ENCODE results near the gene ARNT2. TPM values are rescaled to one million over a fixed set of nuclear protein-coding genes. Genes with fewer than 3 reads are reported as not detected.
A peak's percentile ranks its signal among the peaks of the same experiment; 100 is the strongest.

Gene ARNT2
- polyA plus RNA-seq, 2 of the 4 experiments (the other 2 are of a cell fraction) = 8.9 to 17.0 TPM

- no peak overlapping the region; the same call in 2 of the 3 replicates for H3K4me3 ChIP-seq
- POLR2A ChIA-PET = no interaction called here
- H3K27ac ChIP-seq = no peak overlapping the region
- no peak for DNase-seq (ENCODE audit: low read depth in 1 of 2, low spot score in 1 of 2)
- no peak for FAIRE-seq
- no peak for TF ChIP-seq ESRRA (IDR thresholded peaks at IDR 0.05; ENCODE audit: borderline replicate concordance, low read length)
- no peak for TF ChIP-seq FOSB (CRISPR knock-in tag; IDR thresholded peaks at IDR 0.05)
- TF ChIP-seq JUN (IDR thresholded peaks at IDR 0.05) = no peak
- TF ChIP-seq HOXB13 (CRISPR knock-in tag; IDR thresholded peaks at IDR 0.05; ENCODE audit: low read depth) = no peak
- no peak for TF ChIP-seq KDM5A (IDR thresholded peaks at IDR 0.05)
- TF ChIP-seq TFCP2L1 (CRISPR knock-in tag; IDR thresholded peaks at IDR 0.05) = no peak
- no peak for TF ChIP-seq BCL3 (IDR thresholded peaks at IDR 0.05)
- TF ChIP-seq EP300 (IDR thresholded peaks at IDR 0.05) = no peak
- H3K9me3 ChIP-seq = no peaks in the 10 kb centered on the region
- CTCF ChIA-PET = interaction anchor here (1.0 to 1.3 kb wide), 2 partner anchors 12 to 13 kb away, joined by 3 read pairs; no protein-coding TSS in a partner anchor
- peaks cover 10% of the 10 kb centered on the region for H3K4me1 ChIP-seq
- ATAC-seq = peak in 1 of 2 experiments; percentile 2; a peak in 2 of 6 replicates
- peak overlapping the region; percentile 79 for H3K4me2 ChIP-seq
- WGBS (ENCODE audit: missing lambda C conversion rate) = 88% methylated on average over 4 of the region's 4 CpGs
These were observed 1.3 kb downstream of the ARNT2 start for GRCh38 chr15:80405554-80405850.

- no peak overlapping the region for H3K4me2 ChIP-seq
- WGBS (ENCODE audit: missing lambda C conversion rate) = 95% methylated on average over 2 of the region's 2 CpGs
- H3K9me3 ChIP-seq = no peaks in the 10 kb centered on the region
- H3K4me3 ChIP-seq = no peak overlapping the region
- no peak overlapping the region for H3K27ac ChIP-seq
- ATAC-seq (no peak), FAIRE-seq (no peak), DNase-seq (ENCODE audit: low read depth in 1 of 2, low spot score in 1 of 2) (no peak)
- CTCF ChIA-PET = interaction anchor here (1.1 kb wide), 1 partner anchor 12 kb away, joined by 6 read pairs; no protein-coding TSS in a partner anchor
- TF ChIP-seq FOSB (CRISPR knock-in tag; IDR thresholded peaks at IDR 0.05) = no peak
- no peak for TF ChIP-seq HEYL (CRISPR knock-in tag; IDR thresholded peaks at IDR 0.05)
- no peak for TF ChIP-seq HOXB5 (CRISPR knock-in tag; IDR thresholded peaks at IDR 0.05)
- TF ChIP-seq EHF (CRISPR knock-in tag; IDR thresholded peaks at IDR 0.05) = no peak
- POLR2A ChIA-PET = no interaction called here
- peaks cover 10% of the 10 kb centered on the region for H3K4me1 ChIP-seq
These were observed 1.8 kb downstream of the ARNT2 start for GRCh38 chr15:80405970-80406369.

DNA sequence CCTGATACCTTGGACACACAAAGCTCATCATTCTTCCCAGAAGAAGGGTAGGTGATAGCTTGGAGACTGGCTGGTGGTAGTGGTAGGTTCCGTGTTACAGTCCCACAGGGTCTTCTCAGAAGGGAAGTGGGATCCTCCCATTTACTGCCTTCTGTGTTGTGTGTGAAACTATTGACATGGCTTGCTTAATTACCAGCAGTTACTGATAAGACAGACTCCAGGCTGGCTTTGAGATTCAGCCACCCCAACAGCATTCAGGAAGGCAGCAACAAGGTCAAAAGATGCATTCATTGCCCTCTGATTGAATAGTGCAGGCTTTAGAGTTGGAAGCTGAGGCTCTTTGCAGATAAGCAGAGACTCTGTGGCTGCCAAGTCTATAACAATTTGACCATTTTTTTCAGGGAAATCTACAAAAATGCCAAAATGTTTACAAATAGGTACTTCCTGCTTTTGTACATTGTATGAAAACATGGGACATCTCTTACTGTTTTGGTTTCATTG, 7.7 kb downstream of the ARNT2 start:
- WGBS (ENCODE audit: missing lambda C conversion rate) = 85% methylated on average over 1 of the region's 1 CpG
- H3K27ac ChIP-seq = no peak overlapping the region
- H3K4me2 ChIP-seq = no peak overlapping the region
- H3K4me3 ChIP-seq = no peak overlapping the region
- ChIA-PET CTCF (interaction anchor here (0.9 to 1.8 kb wide), 5 partner anchors 9 to 365 kb away, joined by 3 to 4 read pairs (median 3); no protein-coding TSS in a partner anchor), POLR2A (no interaction called here)
- FAIRE-seq (no peak), DNase-seq (ENCODE audit: low read depth in 1 of 2, low spot score in 1 of 2) (no peak), ATAC-seq (no peak)
- H3K4me1 ChIP-seq = no peaks in the 10 kb centered on the region
- no peaks in the 10 kb centered on the region for H3K9me3 ChIP-seq
- no peak for TF ChIP-seq CEBPB (IDR thresholded peaks at IDR 0.05)
- no peak for TF ChIP-seq RCOR1 (IDR thresholded peaks at IDR 0.05; ENCODE audit: low read depth, low read length)
- TF ChIP-seq, protein P1, sequence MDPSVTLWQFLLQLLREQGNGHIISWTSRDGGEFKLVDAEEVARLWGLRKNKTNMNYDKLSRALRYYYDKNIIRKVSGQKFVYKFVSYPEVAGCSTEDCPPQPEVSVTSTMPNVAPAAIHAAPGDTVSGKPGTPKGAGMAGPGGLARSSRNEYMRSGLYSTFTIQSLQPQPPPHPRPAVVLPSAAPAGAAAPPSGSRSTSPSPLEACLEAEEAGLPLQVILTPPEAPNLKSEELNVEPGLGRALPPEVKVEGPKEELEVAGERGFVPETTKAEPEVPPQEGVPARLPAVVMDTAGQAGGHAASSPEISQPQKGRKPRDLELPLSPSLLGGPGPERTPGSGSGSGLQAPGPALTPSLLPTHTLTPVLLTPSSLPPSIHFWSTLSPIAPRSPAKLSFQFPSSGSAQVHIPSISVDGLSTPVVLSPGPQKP (IDR thresholded peaks at IDR 0.05; ENCODE audit: low read depth, low read length) = no peak
- TF ChIP-seq RAD21 (conservative IDR thresholded peaks at IDR 0.05 in 1 of 2, IDR thresholded peaks at IDR 0.05 in 1 of 2) = no peak
- no peak for TF ChIP-seq BCL3 (IDR thresholded peaks at IDR 0.05)
- TF ChIP-seq MAZ (IDR thresholded peaks at IDR 0.05; ENCODE audit: borderline replicate concordance, low read depth, low read length) = no peak
- TF ChIP-seq TFCP2L1 (CRISPR knock-in tag; IDR thresholded peaks at IDR 0.05) = no peak
- TF ChIP-seq EHMT2 (IDR thresholded peaks at IDR 0.05; ENCODE audit: low read depth) = no peak
- TF ChIP-seq CHD2 (IDR thresholded peaks at IDR 0.05; ENCODE audit: low read length, partially characterized antibody) = no peak
- no peak for TF ChIP-seq FOSL2 (IDR thresholded peaks at IDR 0.05)
- TF ChIP-seq FOSL2 (CRISPR knock-in tag; IDR thresholded peaks at IDR 0.05) = no peak

Data from A549 (cell line).